ENCODE results near the gene HPN. TPM values are rescaled to one million over a fixed set of nuclear protein-coding genes. Genes with fewer than 3 reads are reported as not detected.
A peak's percentile ranks its signal among the peaks of the same experiment; 100 is the strongest.
"Not testable (repeated sequence)": the region's sequence is repeated elsewhere in the genome, so short reads cannot be mapped to it uniquely, and the experiment has no call there.

The HPN gene
- total RNA-seq, 4 donors from 2014 or later, result 0.26 to 1.7 (median 0.56) TPM; not detected in 1

DNA sequence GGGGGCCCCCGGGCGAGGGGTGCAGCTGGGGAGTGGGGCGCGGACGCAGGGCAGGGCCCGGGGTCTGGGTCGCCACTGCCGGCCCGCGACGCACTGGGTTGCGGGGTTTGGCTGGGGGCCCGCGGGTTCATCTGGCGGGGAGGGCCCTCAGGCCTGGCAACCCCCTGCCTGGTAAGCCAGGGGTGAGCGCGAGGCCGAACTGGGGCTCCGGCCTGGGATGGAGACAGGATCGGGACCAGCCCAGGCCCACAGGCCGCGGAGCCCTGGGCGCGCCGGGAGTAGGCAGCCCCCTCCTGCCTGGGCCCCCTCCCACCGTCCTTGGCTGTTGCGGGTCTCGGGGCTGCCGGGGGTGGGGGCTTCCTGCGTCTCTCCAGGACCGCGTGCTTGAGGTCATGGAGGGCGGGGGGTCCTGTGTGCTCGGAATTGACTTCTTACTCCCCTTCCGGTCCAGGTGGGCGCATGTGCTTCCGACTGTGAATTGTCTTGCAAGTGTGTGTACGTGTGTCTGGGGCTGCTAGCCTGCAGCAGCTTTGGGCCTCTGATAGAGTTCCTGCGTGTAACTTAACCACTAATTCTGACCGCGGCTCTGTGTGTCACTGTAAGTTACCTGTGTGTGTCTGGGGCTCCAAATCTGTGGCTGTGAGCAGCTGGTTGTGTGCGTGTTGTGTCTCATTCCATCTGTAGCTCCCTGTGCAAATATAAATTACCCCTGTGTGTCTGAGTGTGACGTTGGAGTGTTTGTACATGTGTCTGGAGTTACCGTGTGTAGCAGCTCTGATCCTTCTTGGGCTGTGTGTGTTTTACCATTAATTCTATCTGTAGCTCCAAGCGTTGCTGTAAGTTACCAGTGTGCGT, 40.6 kb upstream of the HPN start:
- DNase-seq (ENCODE audit: low spot score in 2 of 2), result no peak
- H3K27me3 ChIP-seq, result no peaks in the 10 kb centered on the region
- peak overlapping the region; percentile 93 for H3K27ac ChIP-seq
- peak overlapping the region; percentile 65 for H3K4me3 ChIP-seq
- no peak for TF ChIP-seq POLR2A (IDR thresholded peaks at IDR 0.05)
- H3K4me1 ChIP-seq, result peaks cover 47% of the 10 kb centered on the region
- H3K36me3 ChIP-seq, result peaks cover 7% of the 10 kb centered on the region
- no peaks in the 10 kb centered on the region for H3K9me3 ChIP-seq
- 4% methylated on average over 22 of the region's 46 CpGs for WGBS

GRCh38 chr19:35002037-35002535, 39.4 kb upstream of the HPN start:
- Histone ChIP-seq H3K27ac (peak overlapping the region; percentile 37), H3K4me3 (no peak overlapping the region), H3K4me1 (peaks cover 47% of the 10 kb centered on the region), H3K9me3 (no peaks in the 10 kb centered on the region), H3K36me3 (peaks cover 10% of the 10 kb centered on the region), H3K27me3 (no peaks in the 10 kb centered on the region)
- TF ChIP-seq POLR2AphosphoS5 (IDR thresholded peaks at IDR 0.05), result no peak
- no peak for TF ChIP-seq EP300 (IDR thresholded peaks at IDR 0.05)
- no peak for TF ChIP-seq POLR2A (IDR thresholded peaks at IDR 0.05)
- no peak for TF ChIP-seq CTCF (IDR thresholded peaks at IDR 0.05)
- WGBS, result 92% methylated on average over 11 of the region's 11 CpGs
- no peak for DNase-seq (ENCODE audit: low spot score in 2 of 2)

DNA sequence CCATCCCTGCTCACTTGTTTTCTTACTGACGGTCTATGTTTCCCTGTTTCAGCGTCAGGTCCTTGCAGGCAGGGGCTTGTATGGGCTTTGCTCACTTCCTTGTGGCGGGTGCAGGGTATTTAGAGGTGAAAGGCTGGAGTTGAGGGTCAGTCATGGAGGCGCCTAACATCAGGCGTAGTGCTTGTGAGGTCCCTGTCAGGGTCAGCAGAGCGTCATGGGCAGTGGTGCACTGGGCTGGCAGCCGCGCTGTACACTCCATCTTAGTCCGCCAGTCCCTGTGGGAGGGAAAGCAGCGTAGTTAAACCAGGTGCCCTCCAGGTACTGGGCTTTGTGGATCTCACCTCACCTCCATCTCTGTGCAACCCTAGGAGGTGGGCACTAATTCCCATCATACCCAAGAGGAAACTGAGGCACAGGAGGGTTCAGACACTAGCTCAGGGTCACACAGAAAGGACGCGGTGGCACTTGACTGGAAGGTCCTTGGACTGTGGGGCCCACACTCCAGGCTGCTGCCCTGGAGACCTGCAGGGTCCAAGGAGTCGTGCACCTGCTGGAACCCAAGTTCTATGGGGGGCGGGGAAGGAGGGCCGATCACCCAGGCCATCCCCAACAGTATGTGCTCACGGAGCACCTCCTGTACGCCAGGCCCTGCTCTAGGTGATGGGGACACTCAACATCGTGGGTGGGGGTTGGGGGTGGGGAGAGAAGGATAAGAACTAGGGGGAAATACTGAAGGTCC, 36.8 kb upstream of the HPN start:
- peaks cover 16% of the 10 kb centered on the region for H3K36me3 ChIP-seq
- no peak for DNase-seq (ENCODE audit: low spot score in 2 of 2)
- TF ChIP-seq POLR2A (IDR thresholded peaks at IDR 0.05) (no peak), EP300 (IDR thresholded peaks at IDR 0.05) (no peak), CTCF (IDR thresholded peaks at IDR 0.05) (no peak), POLR2AphosphoS5 (IDR thresholded peaks at IDR 0.05) (no peak)
- no peak overlapping the region for H3K4me3 ChIP-seq
- no peaks in the 10 kb centered on the region for H3K27me3 ChIP-seq
- no peaks in the 10 kb centered on the region for H3K9me3 ChIP-seq
- whole genome bisulfite sequencing, result 90% methylated on average over 15 of the region's 18 CpGs
- H3K27ac ChIP-seq, result no peak overlapping the region
- H3K4me1 ChIP-seq, result peaks cover 37% of the 10 kb centered on the region

DNA sequence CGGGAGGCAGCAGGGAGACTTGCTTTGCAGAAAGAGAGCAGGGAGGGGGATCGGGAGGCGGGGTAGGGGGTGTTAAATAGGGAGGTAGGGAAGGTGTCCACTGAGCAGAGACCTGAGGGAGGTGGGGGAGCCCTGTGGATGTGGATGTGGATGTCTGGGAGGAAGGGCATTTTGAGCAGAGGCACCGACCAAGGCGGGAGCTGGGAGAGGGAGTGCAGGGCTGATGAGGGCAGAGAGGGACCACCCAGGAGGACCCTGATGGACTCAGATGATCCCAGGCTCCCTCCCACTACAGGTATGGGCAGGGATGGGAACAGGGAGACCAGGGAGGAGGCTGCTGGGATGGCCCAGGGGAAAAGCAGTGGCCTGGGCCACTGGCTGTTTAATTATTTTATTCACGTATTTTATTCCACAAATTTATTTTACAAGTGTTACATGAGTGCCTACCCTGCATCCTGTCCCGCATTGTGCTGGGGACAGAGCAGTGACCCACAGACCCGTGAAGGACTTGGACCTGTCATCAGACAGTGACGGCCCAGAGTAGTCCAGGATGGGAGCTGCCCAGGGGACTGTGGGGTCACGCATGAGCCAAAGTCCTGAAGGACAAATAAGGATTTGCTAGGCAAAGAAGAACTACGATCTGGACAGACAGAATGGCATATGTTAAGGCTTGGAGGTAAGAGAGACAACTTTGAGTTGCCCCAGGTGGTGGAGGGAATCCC, 36.1 kb upstream of the HPN start:
- WGBS, result 95% methylated on average over 11 of the region's 11 CpGs

DNA sequence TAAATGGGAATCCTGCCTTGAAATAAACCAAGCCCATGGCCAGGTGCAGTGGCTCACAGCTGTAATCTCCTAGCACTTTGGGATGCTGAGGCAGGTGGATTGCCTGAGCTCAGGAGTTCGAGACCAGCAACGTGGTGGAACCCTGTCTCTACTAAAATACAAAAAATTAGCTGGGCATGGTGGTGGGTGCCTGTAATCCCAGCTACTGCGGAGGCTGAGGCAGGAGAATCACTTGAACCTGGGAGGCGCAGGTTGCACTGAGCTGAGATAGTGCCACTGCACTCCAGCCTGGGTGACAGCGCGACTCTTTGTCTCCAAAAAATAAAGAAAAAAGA, 35.5 kb upstream of the HPN start:
- not testable (repeated sequence) for H3K4me3 ChIP-seq; H3K27ac ChIP-seq; H3K9me3 ChIP-seq; H3K27me3 ChIP-seq; DNase-seq (ENCODE audit: low spot score in 2 of 2)
- WGBS, result 95% methylated on average over 6 of the region's 6 CpGs
- Histone ChIP-seq H3K4me1 (peaks cover 31% of the 10 kb centered on the region), H3K36me3 (peaks cover 29% of the 10 kb centered on the region)

More for the DNA sequence above, 36.1 kb upstream of the HPN start:
- peaks cover 34% of the 10 kb centered on the region for H3K4me1 ChIP-seq
- TF ChIP-seq POLR2A (IDR thresholded peaks at IDR 0.05) (no peak), CTCF (IDR thresholded peaks at IDR 0.05) (no peak), EP300 (IDR thresholded peaks at IDR 0.05) (no peak), POLR2AphosphoS5 (IDR thresholded peaks at IDR 0.05) (no peak)
- H3K4me3 ChIP-seq, result no peak overlapping the region
- no peaks in the 10 kb centered on the region for H3K27me3 ChIP-seq
- DNase-seq (ENCODE audit: low spot score in 2 of 2), result no peak
- peaks cover 24% of the 10 kb centered on the region for H3K36me3 ChIP-seq
- no peaks in the 10 kb centered on the region for H3K9me3 ChIP-seq
- H3K27ac ChIP-seq, result no peak overlapping the region

Data from suprapubic skin (tissue), 4 donors.